ENCODE results near the gene KCNG2.

DNA sequence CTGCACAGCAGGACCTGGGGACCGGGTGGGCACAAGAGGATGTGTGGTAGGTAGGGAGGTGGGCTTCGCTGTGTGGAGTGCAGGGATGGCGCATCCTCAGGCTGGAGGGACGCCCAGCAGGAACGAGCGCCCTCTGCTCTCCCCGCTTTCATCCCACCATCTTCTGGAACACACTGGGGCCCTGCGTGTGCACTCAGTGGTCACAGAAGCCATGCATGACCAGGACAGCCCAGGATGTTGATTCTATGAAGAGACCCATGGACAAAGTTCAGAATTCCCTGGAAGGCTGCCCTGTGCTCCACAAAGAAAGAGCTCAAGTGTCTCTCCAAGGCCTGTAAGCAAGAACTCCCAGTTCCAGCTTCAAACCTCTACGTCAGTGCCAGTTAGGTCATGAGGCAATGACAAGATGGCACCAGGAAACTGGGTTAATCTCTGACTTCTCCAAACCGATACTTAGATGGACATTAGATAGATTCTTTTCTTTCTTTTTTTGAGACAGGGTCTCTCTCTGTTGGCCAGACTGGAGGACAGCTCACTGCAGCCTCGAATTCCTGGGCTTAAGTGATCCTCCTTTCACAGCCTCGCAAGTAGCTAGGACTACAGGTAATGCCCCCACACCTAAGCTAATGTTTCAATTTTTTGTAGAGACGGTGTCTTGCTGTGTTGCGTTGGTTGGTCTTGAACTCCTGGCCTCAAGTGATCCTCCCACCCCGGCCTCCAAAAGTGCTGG, 150.3 kb downstream of the KCNG2 start:
- no peak for TF ChIP-seq CTCF (IDR thresholded peaks at IDR 0.05; ENCODE audit: insufficient read depth, low read length, poor library complexity, severe bottlenecking)
- no peak for TF ChIP-seq EZH2phosphoT487 (conservative IDR thresholded peaks at IDR 0.05; ENCODE audit: low read length)

All from SU-DHL-6 (cell line).